ENCODE data around the gene SLC22A13. TPM values are rescaled to one million over a fixed set of nuclear protein-coding genes. Genes with fewer than 3 reads are reported as not detected.

SLC22A13 gene
- total and polyA plus RNA-seq, 4 donors = 0.08 to 0.64 (median 0.20) TPM; not detected in 1

- H3K36me3 ChIP-seq (ENCODE audit: control insufficient read depth in 4 of 4, insufficient read depth in 4 of 4, low read length in 4 of 4) = peaks cover 14 to 48% (median 25%) of the 10 kb centered on the region in 4 donors
Observed at GRCh38 chr3:38250198-38250597, 15.4 kb upstream of the SLC22A13 start.

DNA sequence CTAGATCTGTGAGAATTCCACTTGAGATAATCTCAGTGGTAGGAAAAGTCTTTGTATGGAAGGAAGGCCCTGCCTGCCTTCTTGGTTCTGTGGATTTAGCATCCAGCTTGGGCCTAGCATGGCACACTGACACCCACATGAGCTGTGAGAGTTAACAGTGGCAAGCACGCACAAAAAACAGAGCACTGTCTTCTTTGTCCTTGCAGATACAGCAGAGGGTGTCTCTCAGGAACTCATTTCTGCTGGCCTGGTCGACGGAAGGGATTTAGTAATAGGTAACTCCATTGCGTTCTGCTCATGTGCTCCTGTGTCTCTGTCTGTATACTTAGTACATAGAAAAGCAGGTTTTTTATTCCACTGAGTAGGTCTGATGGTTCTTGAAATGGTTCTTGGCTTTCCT is 14.4 kb upstream of the SLC22A13 start:
- no peak for DNase-seq
- TF ChIP-seq, protein P1, sequence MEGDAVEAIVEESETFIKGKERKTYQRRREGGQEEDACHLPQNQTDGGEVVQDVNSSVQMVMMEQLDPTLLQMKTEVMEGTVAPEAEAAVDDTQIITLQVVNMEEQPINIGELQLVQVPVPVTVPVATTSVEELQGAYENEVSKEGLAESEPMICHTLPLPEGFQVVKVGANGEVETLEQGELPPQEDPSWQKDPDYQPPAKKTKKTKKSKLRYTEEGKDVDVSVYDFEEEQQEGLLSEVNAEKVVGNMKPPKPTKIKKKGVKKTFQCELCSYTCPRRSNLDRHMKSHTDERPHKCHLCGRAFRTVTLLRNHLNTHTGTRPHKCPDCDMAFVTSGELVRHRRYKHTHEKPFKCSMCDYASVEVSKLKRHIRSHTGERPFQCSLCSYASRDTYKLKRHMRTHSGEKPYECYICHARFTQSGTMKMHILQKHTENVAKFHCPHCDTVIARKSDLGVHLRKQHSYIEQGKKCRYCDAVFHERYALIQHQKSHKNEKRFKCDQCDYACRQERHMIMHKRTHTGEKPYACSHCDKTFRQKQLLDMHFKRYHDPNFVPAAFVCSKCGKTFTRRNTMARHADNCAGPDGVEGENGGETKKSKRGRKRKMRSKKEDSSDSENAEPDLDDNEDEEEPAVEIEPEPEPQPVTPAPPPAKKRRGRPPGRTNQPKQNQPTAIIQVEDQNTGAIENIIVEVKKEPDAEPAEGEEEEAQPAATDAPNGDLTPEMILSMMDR (IDR thresholded peaks at IDR 0.05; ENCODE audit: control extremely low read depth, extremely low read depth) = no peak
- ATAC-seq (ENCODE audit: insufficient read depth, low FRiP score) = no peak
- no peaks in the 10 kb centered on the region for H3K27me3 ChIP-seq (ENCODE audit: control insufficient read depth in 3 of 3, insufficient read depth in 3 of 3, low read length in 2 of 3)
- H3K36me3 ChIP-seq (ENCODE audit: control insufficient read depth in 4 of 4, insufficient read depth in 4 of 4, low read length in 4 of 4) = peaks cover 10 to 45% (median 21%) of the 10 kb centered on the region in 4 donors
- 93 to 95% methylated on average over 4 of the region's 4 CpGs for WGBS, 2 donors
- no peak overlapping the region for H3K9ac ChIP-seq (ENCODE audit: insufficient read depth in 1 of 2, low read length in 2 of 2)
- no peaks in the 10 kb centered on the region for H3K9me3 ChIP-seq (ENCODE audit: control insufficient read depth in 4 of 4, insufficient read depth in 3 of 4, low read length in 3 of 4)
- peaks cover 0 to 8% (median 0%) of the 10 kb centered on the region in 5 donors for H3K4me1 ChIP-seq (ENCODE audit: control insufficient read depth in 5 of 5, insufficient read depth in 5 of 5, low read length in 5 of 5)
- no peak overlapping the region for H3K27ac ChIP-seq (ENCODE audit: low read depth in 1 of 2, low read length in 1 of 2)
- no peak overlapping the region for H3K4me3 ChIP-seq

More at GRCh38 chr3:38250198-38250597, 15.4 kb upstream of the SLC22A13 start:
- no peaks in the 10 kb centered on the region for H3K9me3 ChIP-seq (ENCODE audit: control insufficient read depth in 4 of 4, insufficient read depth in 3 of 4, low read length in 3 of 4)
- H3K4me3 ChIP-seq = no peak overlapping the region
- H3K27ac ChIP-seq (ENCODE audit: low read depth in 1 of 2, low read length in 1 of 2) = no peak overlapping the region
- no peak for ATAC-seq (ENCODE audit: insufficient read depth, low FRiP score)
- peaks cover 0 to 8% (median 0%) of the 10 kb centered on the region in 5 donors for H3K4me1 ChIP-seq (ENCODE audit: control insufficient read depth in 5 of 5, insufficient read depth in 5 of 5, low read length in 5 of 5)
- no peaks in the 10 kb centered on the region for H3K27me3 ChIP-seq (ENCODE audit: control insufficient read depth in 3 of 3, insufficient read depth in 3 of 3, low read length in 2 of 3)
- whole genome bisulfite sequencing, 2 donors = 95 to 99% methylated on average over 2 of the region's 2 CpGs
- no peak overlapping the region for H3K9ac ChIP-seq (ENCODE audit: insufficient read depth in 1 of 2, low read length in 2 of 2)
- TF ChIP-seq, protein P1 (IDR thresholded peaks at IDR 0.05; ENCODE audit: control extremely low read depth, extremely low read depth) = no peak
- DNase-seq = no peak

DNA sequence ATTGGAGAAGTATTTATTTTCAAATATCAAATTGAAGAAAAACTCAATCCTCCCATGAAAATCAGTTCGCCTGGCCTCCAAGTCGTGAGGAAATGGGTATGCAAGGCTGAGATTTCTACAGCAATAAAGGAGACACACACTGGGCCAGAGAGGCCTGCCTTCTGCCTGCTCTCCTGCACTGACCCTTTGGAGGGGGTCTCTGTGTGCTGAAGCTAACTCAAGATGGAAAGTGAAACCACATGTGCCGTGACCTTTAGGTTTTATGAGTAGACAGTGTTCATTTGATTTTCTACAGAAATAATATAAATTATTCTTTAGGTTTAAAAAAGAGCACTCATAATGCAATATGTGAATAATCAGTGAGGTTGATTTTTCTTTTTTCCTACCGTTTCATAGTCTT is 11.9 kb upstream of the SLC22A13 start:
- DNase-seq = no peak
- ATAC-seq (ENCODE audit: insufficient read depth, low FRiP score) = no peak
- H3K9me3 ChIP-seq (ENCODE audit: control insufficient read depth in 4 of 4, insufficient read depth in 3 of 4, low read length in 3 of 4) = no peaks in the 10 kb centered on the region
- H3K36me3 ChIP-seq (ENCODE audit: control insufficient read depth in 4 of 4, insufficient read depth in 4 of 4, low read length in 4 of 4) = peaks cover 5 to 34% (median 15%) of the 10 kb centered on the region in 4 donors
- H3K27me3 ChIP-seq (ENCODE audit: control insufficient read depth in 3 of 3, insufficient read depth in 3 of 3, low read length in 2 of 3) = no peaks in the 10 kb centered on the region
- TF ChIP-seq, protein P1 (IDR thresholded peaks at IDR 0.05; ENCODE audit: control extremely low read depth, extremely low read depth) = no peak
- H3K9ac ChIP-seq (ENCODE audit: insufficient read depth in 1 of 2, low read length in 2 of 2) = no peak overlapping the region
- H3K4me3 ChIP-seq = no peak overlapping the region
- H3K4me1 ChIP-seq (ENCODE audit: control insufficient read depth in 5 of 5, insufficient read depth in 5 of 5, low read length in 5 of 5) = no peaks in the 10 kb centered on the region
- no peak overlapping the region for H3K27ac ChIP-seq (ENCODE audit: low read depth in 1 of 2, low read length in 1 of 2)
- WGBS, 2 donors = 92 to 94% methylated on average over 4 of the region's 4 CpGs

DNA sequence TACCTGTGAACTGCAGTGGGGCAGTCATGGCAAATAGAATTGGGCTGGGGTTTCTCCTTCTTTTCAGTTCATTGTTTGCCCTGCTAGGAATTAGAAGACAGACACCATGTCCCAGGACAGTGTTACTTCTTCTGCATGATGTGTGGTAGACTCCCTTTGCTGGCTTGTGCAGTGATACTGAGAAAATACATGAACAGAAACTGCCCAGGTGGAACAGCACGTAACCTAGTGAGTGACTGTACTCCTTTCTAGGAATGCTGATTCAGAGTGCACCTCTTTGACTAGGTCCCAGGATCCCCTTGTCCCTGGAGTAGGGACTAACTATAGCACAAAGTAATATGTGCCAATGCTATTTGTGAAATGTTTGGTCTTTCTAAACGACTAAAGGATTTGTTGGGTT is 10.7 kb upstream of the SLC22A13 start:
- Histone ChIP-seq H3K4me3 (no peak overlapping the region), H3K27me3 (ENCODE audit: control insufficient read depth in 3 of 3, insufficient read depth in 3 of 3, low read length in 2 of 3) (no peaks in the 10 kb centered on the region), H3K9me3 (ENCODE audit: control insufficient read depth in 4 of 4, insufficient read depth in 3 of 4, low read length in 3 of 4) (no peaks in the 10 kb centered on the region), H3K9ac (ENCODE audit: insufficient read depth in 1 of 2, low read length in 2 of 2) (no peak overlapping the region), H3K27ac (ENCODE audit: low read depth in 1 of 2, low read length in 1 of 2) (no peak overlapping the region), H3K36me3 (ENCODE audit: control insufficient read depth in 4 of 4, insufficient read depth in 4 of 4, low read length in 4 of 4) (peaks cover 5 to 32% (median 15%) of the 10 kb centered on the region in 4 donors), H3K4me1 (ENCODE audit: control insufficient read depth in 5 of 5, insufficient read depth in 5 of 5, low read length in 5 of 5) (no peaks in the 10 kb centered on the region)
- TF ChIP-seq, protein P1 (IDR thresholded peaks at IDR 0.05; ENCODE audit: control extremely low read depth, extremely low read depth) = no peak
- DNase-seq = no peak
- ATAC-seq (ENCODE audit: insufficient read depth, low FRiP score) = no peak
- WGBS, 2 donors = 88% methylated on average over 2 of the region's 2 CpGs
